Panc1 (cell line): ENCODE results near the gene TRIM17. TPM values are rescaled to one million over a fixed set of nuclear protein-coding genes. Genes with fewer than 3 reads are reported as not detected.

Experiments
- ATAC-seq: fragments of 200-7000 bp; cut with Tn5 transposase; 2 replicates; pipeline ENCODE4 v1.9.1; 2020; ENCODE audit warnings: mild to moderate bottlenecking, moderate library complexity
- BruUV-seq: library from RNA; stranded (reverse); fragments of 400-500 nt; replicated peaks from 2 replicates; lab custom pipeline; 2021; lab: Mats Ljungman, UMichigan
- CTCF ChIA-PET: fragments of 300-600 bp; sonication (Branson Sonifier 250); formaldehyde crosslinking; loops from one replicate; lab custom pipeline; 2022; ENCODE audit warnings: antibody characterized with exemption; lab: Charles Lee
- POLR2A ChIA-PET: fragments of 300-600 bp; sonication (Branson Sonifier 250); formaldehyde crosslinking; loops from one replicate; lab custom pipeline; 2022; ENCODE audit warnings: antibody characterized with exemption; lab: Charles Lee
- DNase-seq: peaks from one replicate; pipeline ENCODE4 v3.0.0-alpha.2; 2010; ENCODE audit warnings: low read depth, low spot score
- H3K27ac ChIP-seq: 2 replicates; pipeline ENCODE4 v1.5.1; 2011; ENCODE audit warnings: mild to moderate bottlenecking, low read length, inconsistent platforms
- H3K27me3 ChIP-seq: fragments of 200-500 bp; sonication (Bioruptor generic); 2 replicates; pipeline ENCODE4 v1.6.0; 2014; ENCODE audit warnings: low read length, inconsistent platforms; ENCODE audit not compliant: control insufficient read depth, insufficient read depth
- H3K36me3 ChIP-seq: fragments of 200-500 bp; sonication (Bioruptor generic); 2 replicates; pipeline ENCODE4 v1.5.1; 2014; ENCODE audit warnings: inconsistent platforms, mild to moderate bottlenecking, low read length, moderate library complexity; ENCODE audit not compliant: control insufficient read depth, insufficient read depth
- H3K4me1 ChIP-seq: 2 replicates; pipeline ENCODE4 v1.5.1; 2011; ENCODE audit warnings: inconsistent platforms, mild to moderate bottlenecking, low read length, moderate library complexity; ENCODE audit not compliant: control insufficient read depth, insufficient read depth
- H3K4me3 ChIP-seq, 2 experiments: 2 replicates each; pipeline ENCODE4 v1.5.1; 2011 to 2012; ENCODE audit warnings: low read depth in 2 of 2, low read length in 2 of 2, mild to moderate bottlenecking in 2 of 2, inconsistent platforms in 1 of 2, moderate library complexity in 1 of 2
- H3K9me3 ChIP-seq: fragments of 200-500 bp; sonication (Bioruptor generic); 2 replicates; pipeline ENCODE4 v1.5.1; 2014; ENCODE audit warnings: low read depth, mild to moderate bottlenecking, inconsistent platforms, low read length, moderate library complexity; ENCODE audit not compliant: control insufficient read depth, insufficient read depth
- CTCF ChIP-seq: fragments of 450-650 bp; IDR thresholded peaks from 2 replicates; pipeline ENCODE4 v1.5.1; 2017; ENCODE audit warnings: mild to moderate bottlenecking
- POLR2AphosphoS5 ChIP-seq: IDR thresholded peaks from 2 replicates; pipeline ENCODE4 v1.6.1; 2012; ENCODE audit warnings: mild to moderate bottlenecking, low read depth, low read length, moderate library complexity
- REST ChIP-seq, 2 experiments: IDR thresholded peaks; 2 replicates each; pipeline ENCODE4 v1.6.1; 2011 to 2012; ENCODE audit warnings: low read depth in 2 of 2, control low read depth in 1 of 2, low read length in 1 of 2, mild to moderate bottlenecking in 1 of 2, moderate library complexity in 1 of 2; ENCODE audit not compliant: insufficient read depth in 1 of 2
- SIN3A ChIP-seq: IDR thresholded peaks from 2 replicates; pipeline ENCODE4 v1.6.1; 2012; ENCODE audit warnings: low read depth, mild to moderate bottlenecking, low read length, moderate library complexity, borderline replicate concordance; ENCODE audit not compliant: insufficient read depth
- TCF7L2 ChIP-seq: IDR thresholded peaks from 2 replicates; pipeline ENCODE4 v1.6.1; 2011; ENCODE audit warnings: mild to moderate bottlenecking, low read depth, low read length, inconsistent platforms
- in situ Hi-C: cut with HindIII; loops from 2 replicates; pipeline ENCODE4 v1.10.0; 2016; ENCODE audit warnings: low sequenced_read_pairs, low pct_unique_long_range_greater_than_20kb
- intact Hi-C: fragments of 100-400 bp; cut with micrococcal nuclease; formaldehyde crosslinking; loops from one replicate; pipeline ENCODE4 v1.10.0; 2022; ENCODE audit not compliant: unreplicated experiment
- total RNA-seq: library from RNA; stranded (reverse); gene quantifications from one replicate; pipeline ENCODE4 v1.2.1, GENCODE V29; 2021; ENCODE audit not compliant: unreplicated experiment

The TRIM17 gene
- total RNA-seq, 1 experiment from 2014 or later, result 1.2 TPM

GRCh38 chr1:228426518-228427175 lies 10.0 kb upstream of the TRIM17 start:
- Histone ChIP-seq H3K27me3 (no peaks in the 10 kb centered on the region), H3K4me1 (no peaks in the 10 kb centered on the region), H3K9me3 (no peaks in the 10 kb centered on the region), H3K36me3 (no peaks in the 10 kb centered on the region), H3K4me3 (no peak overlapping the region), H3K27ac (no peak overlapping the region)
- ATAC-seq (no peak), DNase-seq (no peak)
- intact Hi-C loops, result no loop called here
- TF ChIP-seq SIN3A (no peak), TCF7L2 (no peak)
- ChIA-PET POLR2A (no interaction called here), CTCF (interaction anchor here (0.5 to 0.6 kb wide), 2 partner anchors 50 to 72 kb away, joined by 7 to 8 read pairs; no protein-coding TSS in a partner anchor)
- BruUV-seq, result no TSS peak
- in situ Hi-C loops, result no loop called here

- DNase-seq (no peak), ATAC-seq (no peak)
- intact Hi-C loops, result no loop called here
- H3K36me3 ChIP-seq, result no peaks in the 10 kb centered on the region
- H3K27ac ChIP-seq, result no peak overlapping the region
- TF ChIP-seq CTCF (no peak), REST (IDR thresholded peaks at IDR 0.05; ENCODE audit: insufficient read depth in 1 of 2, low read depth in 2 of 2, low read length in 1 of 2) (no peak), TCF7L2 (no peak), SIN3A (no peak), POLR2AphosphoS5 (no peak)
- no peak overlapping the region for H3K4me3 ChIP-seq
- H3K9me3 ChIP-seq, result no peaks in the 10 kb centered on the region
- CTCF ChIA-PET, result interaction anchor here (1.0 kb wide), 1 partner anchor 426 kb away, joined by 4 read pairs; no protein-coding TSS in a partner anchor
- no peaks in the 10 kb centered on the region for H3K4me1 ChIP-seq
- in situ Hi-C loops, result no loop called here
- BruUV-seq, result no TSS peak
- POLR2A ChIA-PET, result no interaction called here
- H3K27me3 ChIP-seq, result no peaks in the 10 kb centered on the region
Observed at GRCh38 chr1:228424685-228425660, 8.3 kb upstream of the TRIM17 start.
